ENCODE results near the gene CDC6.

The CDC6 gene

DNA sequence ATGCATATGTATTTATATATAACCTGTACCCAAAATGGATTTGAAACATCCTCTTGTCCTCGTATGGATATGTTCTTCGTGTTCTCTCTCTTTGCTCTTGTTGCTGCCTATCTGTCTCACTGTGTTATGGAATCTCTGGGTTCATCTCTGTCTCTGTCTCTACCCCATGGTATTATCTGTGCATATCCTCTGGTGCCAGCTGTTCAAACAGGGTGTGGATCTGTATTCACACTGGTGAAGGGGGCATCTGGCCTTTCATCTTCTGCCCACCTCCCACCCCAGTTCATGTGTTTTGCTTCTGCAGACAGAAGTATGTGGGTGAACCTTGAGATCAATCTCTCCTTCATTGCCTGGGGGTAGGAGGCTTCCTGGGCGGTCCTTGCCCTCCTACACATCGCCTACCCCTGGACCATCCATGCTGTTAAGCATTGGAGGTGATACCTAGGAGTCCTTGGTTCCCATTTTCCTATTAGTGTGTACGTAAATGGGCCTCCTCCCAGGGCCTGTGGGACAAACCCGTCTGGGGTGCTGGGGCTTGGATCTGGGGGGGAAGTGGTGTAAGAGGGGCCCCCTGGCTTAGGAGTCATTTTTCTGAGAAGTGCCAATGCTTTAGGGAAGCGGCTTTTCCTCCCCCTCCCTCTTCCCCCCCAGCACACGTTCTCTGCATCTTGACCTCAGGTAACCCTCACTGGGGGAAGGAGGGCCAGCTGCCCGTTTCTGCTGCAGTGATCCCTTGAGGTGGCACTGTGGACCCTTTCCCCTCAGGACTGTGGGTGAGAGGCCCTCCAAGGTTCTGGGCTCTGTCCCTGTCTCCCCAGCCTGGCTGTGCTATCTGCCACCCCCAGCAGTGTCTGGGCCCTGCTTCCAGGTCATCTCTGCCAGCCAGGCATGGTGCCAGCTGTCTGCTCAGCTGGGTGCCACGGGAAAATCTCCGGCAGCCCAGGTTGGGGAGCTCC is 42.4 kb downstream of the CDC6 start:
- Histone ChIP-seq H3K36me3 (ENCODE audit: control insufficient read depth, insufficient read depth, low read length) (peaks cover 15% of the 10 kb centered on the region), H3K4me3 (replicated peaks; ENCODE audit: low read depth, low read length) (no peak overlapping the region), H3K27me3 (replicated peaks; ENCODE audit: control insufficient read depth, insufficient read depth, low read length) (no peaks in the 10 kb centered on the region)
- DNase-seq (ENCODE audit: extremely low read depth, insufficient read length): no peak
- TF ChIP-seq, protein P1, sequence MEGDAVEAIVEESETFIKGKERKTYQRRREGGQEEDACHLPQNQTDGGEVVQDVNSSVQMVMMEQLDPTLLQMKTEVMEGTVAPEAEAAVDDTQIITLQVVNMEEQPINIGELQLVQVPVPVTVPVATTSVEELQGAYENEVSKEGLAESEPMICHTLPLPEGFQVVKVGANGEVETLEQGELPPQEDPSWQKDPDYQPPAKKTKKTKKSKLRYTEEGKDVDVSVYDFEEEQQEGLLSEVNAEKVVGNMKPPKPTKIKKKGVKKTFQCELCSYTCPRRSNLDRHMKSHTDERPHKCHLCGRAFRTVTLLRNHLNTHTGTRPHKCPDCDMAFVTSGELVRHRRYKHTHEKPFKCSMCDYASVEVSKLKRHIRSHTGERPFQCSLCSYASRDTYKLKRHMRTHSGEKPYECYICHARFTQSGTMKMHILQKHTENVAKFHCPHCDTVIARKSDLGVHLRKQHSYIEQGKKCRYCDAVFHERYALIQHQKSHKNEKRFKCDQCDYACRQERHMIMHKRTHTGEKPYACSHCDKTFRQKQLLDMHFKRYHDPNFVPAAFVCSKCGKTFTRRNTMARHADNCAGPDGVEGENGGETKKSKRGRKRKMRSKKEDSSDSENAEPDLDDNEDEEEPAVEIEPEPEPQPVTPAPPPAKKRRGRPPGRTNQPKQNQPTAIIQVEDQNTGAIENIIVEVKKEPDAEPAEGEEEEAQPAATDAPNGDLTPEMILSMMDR (IDR thresholded peaks at IDR 0.05; ENCODE audit: insufficient read depth, low read length, poor library complexity, severe bottlenecking): no peak

DNA sequence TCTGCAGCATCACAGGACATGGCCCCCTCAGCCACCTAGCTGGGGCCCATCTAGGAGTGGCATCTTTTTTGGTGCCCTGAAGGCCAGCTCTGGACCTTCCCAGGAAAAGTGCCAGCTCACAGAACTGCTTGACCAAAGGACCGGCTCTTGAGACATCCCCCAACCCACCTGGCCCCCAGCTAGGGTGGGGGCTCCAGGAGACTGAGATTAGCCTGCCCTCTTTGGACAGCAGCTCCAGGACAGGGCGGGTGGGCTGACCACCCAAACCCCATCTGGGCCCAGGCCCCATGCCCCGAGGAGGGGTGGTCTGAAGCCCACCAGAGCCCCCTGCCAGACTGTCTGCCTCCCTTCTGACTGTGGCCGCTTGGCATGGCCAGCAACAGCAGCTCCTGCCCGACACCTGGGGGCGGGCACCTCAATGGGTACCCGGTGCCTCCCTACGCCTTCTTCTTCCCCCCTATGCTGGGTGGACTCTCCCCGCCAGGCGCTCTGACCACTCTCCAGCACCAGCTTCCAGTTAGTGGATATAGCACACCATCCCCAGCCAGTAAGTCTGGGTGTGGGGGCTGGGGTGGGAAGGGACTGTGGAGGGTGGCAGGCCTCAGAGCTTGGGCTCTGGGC is 43.3 kb downstream of the CDC6 start:
- H3K36me3 ChIP-seq (ENCODE audit: control insufficient read depth, insufficient read depth, low read length): peaks cover 15% of the 10 kb centered on the region
- no peak overlapping the region for H3K4me3 ChIP-seq (replicated peaks; ENCODE audit: low read depth, low read length)
- no peak for DNase-seq (ENCODE audit: extremely low read depth, insufficient read length)
- TF ChIP-seq, protein P1 (IDR thresholded peaks at IDR 0.05; ENCODE audit: insufficient read depth, low read length, poor library complexity, severe bottlenecking): no peak
- H3K27me3 ChIP-seq (replicated peaks; ENCODE audit: control insufficient read depth, insufficient read depth, low read length): no peaks in the 10 kb centered on the region

DNA sequence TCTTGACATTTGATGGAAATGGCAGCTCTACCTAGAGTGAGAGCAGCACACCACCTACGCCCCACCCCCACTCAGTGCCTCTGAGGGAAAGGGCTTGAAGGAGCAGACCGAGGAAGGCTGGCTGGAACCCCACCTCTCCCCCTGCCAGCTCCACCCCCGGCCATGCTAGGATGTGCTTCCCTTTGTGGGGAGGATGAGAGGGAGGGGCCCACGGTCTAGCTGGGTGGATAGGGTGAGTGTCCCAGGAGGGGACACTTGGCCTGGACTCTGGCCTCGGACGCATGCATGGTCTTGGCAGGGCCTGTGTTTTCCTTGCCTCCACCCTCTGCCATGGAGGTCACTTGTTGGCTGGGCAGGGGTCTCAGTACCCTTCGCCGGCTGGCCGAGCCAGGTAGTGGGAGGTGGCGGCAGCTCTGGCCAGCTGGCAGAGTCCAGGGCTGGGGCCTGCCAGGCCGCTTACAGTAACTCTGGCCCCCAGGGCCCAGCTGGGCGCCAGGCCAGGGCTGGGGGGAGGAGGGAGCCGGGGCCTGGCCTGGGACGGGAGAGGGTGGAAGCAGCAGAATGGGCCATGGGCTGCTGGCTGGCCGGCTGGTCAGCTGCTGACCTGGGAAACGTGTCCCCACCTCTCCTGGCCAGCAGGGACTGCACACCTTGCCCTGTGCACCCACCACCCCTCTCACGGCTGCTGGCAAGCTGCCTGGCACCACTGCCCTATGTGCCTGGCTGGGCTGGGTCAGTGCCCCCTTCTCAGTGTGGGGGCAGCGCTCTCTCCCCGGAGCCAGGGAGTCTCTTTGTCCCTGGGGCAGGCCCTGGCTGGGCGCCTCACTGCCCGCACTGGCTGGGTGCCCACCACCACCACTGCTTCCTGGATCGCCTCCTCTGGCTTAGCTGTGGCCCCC is 44.3 kb downstream of the CDC6 start:
- Histone ChIP-seq H3K4me3 (replicated peaks; ENCODE audit: low read depth, low read length) (no peak overlapping the region), H3K36me3 (ENCODE audit: control insufficient read depth, insufficient read depth, low read length) (peaks cover 15% of the 10 kb centered on the region), H3K27me3 (replicated peaks; ENCODE audit: control insufficient read depth, insufficient read depth, low read length) (no peaks in the 10 kb centered on the region)
- TF ChIP-seq, protein P1 (IDR thresholded peaks at IDR 0.05; ENCODE audit: insufficient read depth, low read length, poor library complexity, severe bottlenecking): no peak
- no peak for DNase-seq (ENCODE audit: extremely low read depth, insufficient read length)

DNA sequence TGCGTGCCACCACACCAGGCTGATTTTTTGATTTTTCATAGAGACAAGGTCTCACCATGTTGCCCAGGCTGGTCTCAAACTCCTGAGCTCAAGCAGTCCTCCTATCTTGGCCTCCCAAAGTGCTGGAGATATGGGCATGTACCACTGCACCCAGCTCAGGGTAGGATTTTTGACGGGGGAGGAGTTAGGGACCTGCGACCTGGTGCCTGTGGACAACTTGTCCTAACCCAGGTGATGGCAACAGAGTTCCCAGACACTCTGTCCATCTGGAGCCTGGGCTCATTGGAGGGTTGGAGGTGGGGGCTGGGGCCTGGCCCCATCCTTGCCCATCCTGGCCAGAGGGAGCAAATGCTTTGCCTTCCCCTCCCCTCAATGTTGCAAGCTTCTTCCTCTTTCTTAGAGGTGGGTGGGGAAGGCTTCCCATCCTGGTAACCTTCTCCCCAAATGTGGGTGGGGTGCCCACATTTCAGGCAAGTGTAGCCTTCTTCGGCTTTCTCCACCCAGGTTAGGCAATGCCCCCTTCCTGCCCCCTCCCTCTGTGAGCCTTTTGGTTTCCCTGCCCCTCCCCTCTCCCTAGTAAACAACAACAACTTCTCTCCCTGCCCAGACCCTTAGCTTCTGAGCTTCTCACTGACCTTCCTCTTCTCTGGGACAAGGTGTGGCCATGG is 46.2 kb downstream of the CDC6 start:
- TF ChIP-seq, protein P1 (IDR thresholded peaks at IDR 0.05; ENCODE audit: insufficient read depth, low read length, poor library complexity, severe bottlenecking): no peak
- Histone ChIP-seq H3K36me3 (ENCODE audit: control insufficient read depth, insufficient read depth, low read length) (peaks cover 17% of the 10 kb centered on the region), H3K27me3 (replicated peaks; ENCODE audit: control insufficient read depth, insufficient read depth, low read length) (no peaks in the 10 kb centered on the region), H3K4me3 (replicated peaks; ENCODE audit: low read depth, low read length) (no peak overlapping the region)
- DNase-seq (ENCODE audit: extremely low read depth, insufficient read length): no peak

DNA sequence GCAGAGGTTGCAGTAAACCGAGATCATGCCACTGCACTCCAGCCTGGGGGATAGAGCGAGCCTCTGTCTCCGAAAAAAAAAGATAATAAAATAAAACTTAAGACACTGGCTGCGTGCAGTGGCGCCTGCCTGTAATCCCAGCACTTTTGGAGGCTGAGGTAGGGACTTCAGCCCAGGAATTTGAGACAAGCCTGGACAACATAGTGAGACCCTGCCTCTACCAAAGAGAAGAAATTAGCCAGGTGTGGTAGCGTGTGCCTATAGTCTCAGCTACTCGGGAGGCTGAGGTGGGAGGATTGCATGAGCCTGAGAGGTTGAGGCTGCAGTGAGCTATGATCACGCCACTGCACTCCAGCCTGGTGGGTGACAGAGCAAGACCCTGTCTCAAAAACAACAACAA is 47.9 kb downstream of the CDC6 start:
- H3K36me3 ChIP-seq (ENCODE audit: control insufficient read depth, insufficient read depth, low read length): peaks cover 17% of the 10 kb centered on the region
- H3K4me3 ChIP-seq (replicated peaks; ENCODE audit: low read depth, low read length): no peak overlapping the region
- no peaks in the 10 kb centered on the region for H3K27me3 ChIP-seq (replicated peaks; ENCODE audit: control insufficient read depth, insufficient read depth, low read length)
- no peak for DNase-seq (ENCODE audit: extremely low read depth, insufficient read length)
- TF ChIP-seq, protein P1 (IDR thresholded peaks at IDR 0.05; ENCODE audit: insufficient read depth, low read length, poor library complexity, severe bottlenecking): no peak
